ENCODE results near the gene GHSR. TPM values are rescaled to one million over a fixed set of nuclear protein-coding genes. Genes with fewer than 3 reads are reported as not detected.

The GHSR gene
- total and polyA plus RNA-seq, 2 of the 8 experiments (the other 6 are each of a cell fraction or from before 2014, with no cell fraction given), result not detected

DNA sequence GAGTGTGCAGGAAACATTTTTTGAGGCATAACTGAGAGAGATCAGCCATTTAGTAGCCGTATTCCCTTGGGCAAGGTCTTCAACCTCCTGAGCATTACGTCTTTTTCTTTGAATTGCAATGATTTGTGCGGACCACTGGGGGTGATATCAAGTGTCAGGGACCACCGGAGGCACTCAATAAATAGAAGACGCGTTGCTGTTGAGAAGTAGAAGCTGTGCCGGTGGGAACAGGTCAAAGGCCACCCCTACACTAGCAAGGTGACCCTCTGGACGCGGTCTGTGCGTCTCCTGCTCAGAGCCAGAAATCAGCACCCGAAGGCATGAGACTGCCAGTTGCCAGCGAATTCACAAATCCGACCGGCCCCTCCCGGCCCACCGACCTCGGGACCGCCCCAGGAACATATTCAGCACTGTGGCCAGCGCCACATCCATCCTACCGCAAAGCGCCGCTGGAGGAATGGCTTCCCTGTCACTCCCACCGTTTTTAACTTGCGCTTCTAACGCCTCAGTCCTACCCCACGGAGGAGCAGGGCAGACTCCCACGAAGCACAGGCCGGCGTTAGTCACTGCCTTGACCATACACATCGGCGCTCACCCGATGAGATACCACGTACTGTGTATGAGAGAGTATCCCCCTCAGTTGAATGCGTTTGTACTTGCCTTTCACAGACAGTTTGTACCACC, 1.4 kb upstream of the GHSR start:
- Histone ChIP-seq H2BK12ac (ENCODE audit: low read depth, low read length) (no peak overlapping the region), H3K79me2 (ENCODE audit: control insufficient read depth in 1 of 2, insufficient read depth in 2 of 2, low read length in 2 of 2) (no peaks in the 10 kb centered on the region), H4K8ac (ENCODE audit: extremely low read depth, insufficient read depth, low read length) (no peak overlapping the region), H2AK5ac (ENCODE audit: low read depth, low read length) (no peak overlapping the region), H4K91ac (replicated peaks; ENCODE audit: insufficient read length, low read length) (no peak overlapping the region), H3K27me3 (replicated peaks in 1 of 4; ENCODE audit: control insufficient read depth in 3 of 4, extremely low read depth in 1 of 4, insufficient read depth in 3 of 4, low read length in 3 of 4) (peaks cover 28 to 54% (median 41%) of the 10 kb centered on the region in 4 experiments), H4K5ac (ENCODE audit: insufficient read length, low read depth, low read length) (no peak overlapping the region), H3K27ac (ENCODE audit: low read depth, low read length) (no peak overlapping the region), H3K36me3 (ENCODE audit: control insufficient read depth in 2 of 4, insufficient read depth in 4 of 4, low read length in 3 of 4) (no peaks in the 10 kb centered on the region), H3K4me2 (ENCODE audit: insufficient read depth in 1 of 2, low read depth in 2 of 2, low read length in 2 of 2) (peak overlapping the region; percentile 78 to 94), H2BK15ac (ENCODE audit: low read length) (no peak overlapping the region), H2BK120ac (replicated peaks; ENCODE audit: low read depth, low read length) (no peak overlapping the region), H3K56ac (replicated peaks; ENCODE audit: insufficient read length, low read depth, low read length) (no peak overlapping the region), H3K18ac (ENCODE audit: extremely low read depth, low read length) (no peak overlapping the region), H3K23ac (ENCODE audit: insufficient read length) (no peak overlapping the region), H2BK20ac (ENCODE audit: low read length) (no peak overlapping the region), H3K23me2 (ENCODE audit: low read depth, low read length) (peaks cover 14% of the 10 kb centered on the region), H3K9me3 (ENCODE audit: insufficient read depth in 2 of 2, low read depth in 1 of 2, low read length in 1 of 2) (no peaks in the 10 kb centered on the region; a peak in 1 of 4 replicates), H3K4me3 (ENCODE audit: extremely low read depth in 1 of 4, insufficient read depth in 2 of 4, low read depth in 3 of 4, low read length in 4 of 4) (peak overlapping the region; percentile 4 to 56 (median 19); a peak in 6 of 8 replicates), H3K4ac (replicated peaks; ENCODE audit: insufficient read length, low read depth, low read length) (no peak overlapping the region), H3K9ac (replicated peaks in 1 of 4; ENCODE audit: extremely low read depth in 1 of 4, low read depth in 3 of 4, low read length in 3 of 4) (no peak overlapping the region), H2BK5ac (ENCODE audit: low read depth, low read length) (no peak overlapping the region), H3K79me1 (ENCODE audit: low read depth, low read length) (no peaks in the 10 kb centered on the region), H2AFZ (ENCODE audit: low read length) (0 out of 2 replicates have a peak overlapping the region, but pooled peaks have one; percentile 80), H3K14ac (ENCODE audit: insufficient read length) (no peak overlapping the region), H4K20me1 (replicated peaks in 1 of 2; ENCODE audit: control insufficient read depth in 1 of 2, insufficient read depth in 2 of 2, low read length in 2 of 2) (peaks cover 1 to 17% of the 10 kb centered on the region in 2 experiments), H3K4me1 (replicated peaks in 1 of 4; ENCODE audit: control insufficient read depth in 3 of 4, insufficient read depth in 4 of 4, low read length in 3 of 4) (peaks cover 0 to 23% (median 9%) of the 10 kb centered on the region in 4 experiments; a peak in 5 of 7 replicates)
- ChIA-PET POLR2A (ENCODE audit: partially characterized antibody) (no interaction called here), CTCF (ENCODE audit: partially characterized antibody) (interaction anchor here (0.7 to 2.7 kb wide), 5 partner anchors 9 to 146 kb away, joined by 3 to 10 read pairs (median 4); no protein-coding TSS in a partner anchor)
- 9% methylated on average over 34 of the region's 34 CpGs; no CpG with 5 or more reads in 1 of the 2 experiments for WGBS, 2 experiments (ENCODE audit: extremely low coverage in 1 of 2, insufficient coverage in 1 of 2, insufficient read length in 1 of 2, insufficient replicate concordance in 2 of 2, low coverage in 1 of 2, low lambda C conversion rate in 2 of 2, missing lambda C conversion rate in 1 of 2)
- FAIRE-seq (no peak), DNase-seq (ENCODE audit: low read depth in 1 of 2, low spot score in 2 of 2) (peak in 1 of 2 experiments; percentile 84)
- TF ChIP-seq TEAD4 (IDR thresholded peaks at IDR 0.05; ENCODE audit: low read depth, low read length) (no peak), BCL11A (IDR thresholded peaks at IDR 0.05; ENCODE audit: low read depth in 2 of 2, low read length in 2 of 2) (no peak), POLR2AphosphoS5 (IDR thresholded peaks at IDR 0.05; ENCODE audit: low read depth, low read length) (no peak), SAP30 (IDR thresholded peaks at IDR 0.05; ENCODE audit: insufficient read depth, insufficient replicate concordance, low read length) (peak; percentile 72), SRF (IDR thresholded peaks at IDR 0.05; ENCODE audit: low read depth, low read length) (no peak), MAX (IDR thresholded peaks at IDR 0.05) (peak; percentile 63), HDAC2 (IDR thresholded peaks at IDR 0.05; ENCODE audit: borderline replicate concordance in 1 of 2, low read depth in 2 of 2, low read length in 2 of 2) (0 out of 4 replicates have a peak, but pooled peaks of 1 of the 2 experiments have one; percentile 50), SP2 (IDR thresholded peaks at IDR 0.05; ENCODE audit: low read length) (no peak)
- TF ChIP-seq, protein P1, sequence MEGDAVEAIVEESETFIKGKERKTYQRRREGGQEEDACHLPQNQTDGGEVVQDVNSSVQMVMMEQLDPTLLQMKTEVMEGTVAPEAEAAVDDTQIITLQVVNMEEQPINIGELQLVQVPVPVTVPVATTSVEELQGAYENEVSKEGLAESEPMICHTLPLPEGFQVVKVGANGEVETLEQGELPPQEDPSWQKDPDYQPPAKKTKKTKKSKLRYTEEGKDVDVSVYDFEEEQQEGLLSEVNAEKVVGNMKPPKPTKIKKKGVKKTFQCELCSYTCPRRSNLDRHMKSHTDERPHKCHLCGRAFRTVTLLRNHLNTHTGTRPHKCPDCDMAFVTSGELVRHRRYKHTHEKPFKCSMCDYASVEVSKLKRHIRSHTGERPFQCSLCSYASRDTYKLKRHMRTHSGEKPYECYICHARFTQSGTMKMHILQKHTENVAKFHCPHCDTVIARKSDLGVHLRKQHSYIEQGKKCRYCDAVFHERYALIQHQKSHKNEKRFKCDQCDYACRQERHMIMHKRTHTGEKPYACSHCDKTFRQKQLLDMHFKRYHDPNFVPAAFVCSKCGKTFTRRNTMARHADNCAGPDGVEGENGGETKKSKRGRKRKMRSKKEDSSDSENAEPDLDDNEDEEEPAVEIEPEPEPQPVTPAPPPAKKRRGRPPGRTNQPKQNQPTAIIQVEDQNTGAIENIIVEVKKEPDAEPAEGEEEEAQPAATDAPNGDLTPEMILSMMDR (IDR thresholded peaks at IDR 0.05; ENCODE audit: control extremely low read depth in 1 of 3, insufficient read depth in 1 of 3, low read depth in 1 of 3, low read length in 3 of 3), result peak; percentile 7 to 20 (median 10); a peak in 3 of 4 replicates

Data from H1 (cell line).